Endothelial cell of umbilical vein (primary cell): ENCODE measurements around the gene DTWD2. TPM values are rescaled to one million over a fixed set of nuclear protein-coding genes. Genes with fewer than 3 reads are reported as not detected.

Source experiments
- BruUV-seq: library from RNA; stranded (reverse); fragments of 400-500 nt; replicated peaks from 2 replicates; lab custom pipeline; 2021; lab: Mats Ljungman, UMichigan
- CTCF ChIA-PET: fragments of 300-600, 350-600 bp; sonication (Branson Sonifier 250); formaldehyde crosslinking; loops from one replicate; lab custom pipeline; 2021; ENCODE audit warnings: antibody characterized with exemption, inconsistent platforms; lab: Charles Lee
- POLR2A ChIA-PET: fragments of 300-600, 350-600 bp; sonication (Branson Sonifier 250); formaldehyde crosslinking; loops from one replicate; lab custom pipeline; 2021; ENCODE audit warnings: antibody characterized with exemption, inconsistent platforms; lab: Charles Lee
- DNase-seq: peaks from one replicate; pipeline ENCODE4 v3.0.0-alpha.2; 2011; ENCODE audit warnings: low read depth, low spot score
- FAIRE-seq: peaks from 2 replicates; lab custom pipeline; 2011; peaks lifted over from hg19 to GRCh38; lab: Jason Lieb, UNC
- H2AFZ ChIP-seq: 2 replicates; pipeline ENCODE4 v1.6.0; 2012; ENCODE audit warnings: low read depth, low read length, control low read depth, inconsistent platforms
- H3K27ac ChIP-seq: 2 replicates; pipeline ENCODE4 v1.5.1; 2011; ENCODE audit warnings: low read depth, mild to moderate bottlenecking, control low read depth, low read length, moderate library complexity; ENCODE audit not compliant: insufficient read depth
- H3K27me3 ChIP-seq, 2 experiments: 2 replicates each; pipeline versions ENCODE4 v1.6.0 to v1.6.1; 2011; ENCODE audit warnings: low read length in 2 of 2, mixed read lengths in 1 of 2; ENCODE audit not compliant: control insufficient read depth in 2 of 2, insufficient read depth in 2 of 2
- H3K36me3 ChIP-seq, 2 experiments: 2 replicates in 1 of 2; 3 replicates in 1 of 2; pipeline ENCODE4 v1.5.1; 2011; ENCODE audit warnings: low read length in 2 of 2, mild to moderate bottlenecking in 1 of 2, moderate library complexity in 1 of 2; ENCODE audit not compliant: control insufficient read depth in 2 of 2, insufficient read depth in 2 of 2; ENCODE audit errors: extremely low read depth in 1 of 2
- H3K4me1 ChIP-seq: 3 replicates; pipeline ENCODE4 v1.5.1; 2011; ENCODE audit warnings: mild to moderate bottlenecking, low read length; ENCODE audit not compliant: control insufficient read depth, insufficient read depth; ENCODE audit errors: extremely low read depth
- H3K4me2 ChIP-seq: 2 replicates; pipeline ENCODE4 v1.6.1; 2011; ENCODE audit warnings: low read length, control low read depth, mixed read lengths; ENCODE audit not compliant: insufficient read depth
- H3K4me3 ChIP-seq, 3 experiments: fragments of 200-600 bp in 1 of 3; sonication (generic), shearing (Covaris generic) in 1 of 3; replicated peaks in 1 of 3; 2 replicates each; pipeline ENCODE4 v1.5.1; 2011 to 2016; ENCODE audit warnings: control low read depth in 3 of 3, low read length in 3 of 3, mild to moderate bottlenecking in 2 of 3, inconsistent platforms in 1 of 3, low read depth in 1 of 3, moderate library complexity in 1 of 3; ENCODE audit not compliant: insufficient read depth in 1 of 3
- H3K79me2 ChIP-seq: 2 replicates; pipeline ENCODE4 v1.6.0; 2012; ENCODE audit warnings: low read length, inconsistent platforms; ENCODE audit not compliant: control insufficient read depth, insufficient read depth
- H3K9ac ChIP-seq: replicated peaks from 2 replicates; pipeline ENCODE3; 2011; ENCODE audit warnings: low read length, control low read depth; ENCODE audit not compliant: insufficient read depth; ENCODE audit errors: extremely low read depth
- H3K9me1 ChIP-seq: replicated peaks from 3 replicates; pipeline ENCODE4 v1.6.0; 2011; ENCODE audit warnings: mild to moderate bottlenecking, low read length; ENCODE audit not compliant: control insufficient read depth, insufficient read depth; ENCODE audit errors: extremely low read depth
- H3K9me3 ChIP-seq: replicated peaks from 2 replicates; pipeline ENCODE4 v1.5.1; 2012; ENCODE audit warnings: low read length, inconsistent platforms; ENCODE audit not compliant: control insufficient read depth, insufficient read depth
- H4K20me1 ChIP-seq: replicated peaks from 2 replicates; pipeline ENCODE3; 2011; ENCODE audit warnings: mild to moderate bottlenecking, low read length; ENCODE audit not compliant: control insufficient read depth, insufficient read depth; ENCODE audit errors: extremely low read depth
- EZH2 ChIP-seq: IDR thresholded peaks from 2 replicates; pipeline ENCODE4 v1.6.1; 2012; ENCODE audit warnings: borderline replicate concordance, low read depth, mild to moderate bottlenecking, moderate library complexity, low read length, inconsistent platforms; ENCODE audit not compliant: severe bottlenecking
- FOS ChIP-seq: IDR thresholded peaks from 2 replicates; pipeline ENCODE4 v1.6.1; 2011; ENCODE audit warnings: mild to moderate bottlenecking, low read length, moderate library complexity, borderline replicate concordance; ENCODE audit not compliant: insufficient read depth
- GATA2 ChIP-seq: IDR thresholded peaks from 2 replicates; pipeline ENCODE4 v1.7.0; 2011; ENCODE audit warnings: low read depth, mild to moderate bottlenecking, moderate library complexity, mixed read lengths, low read length; ENCODE audit not compliant: insufficient read length, insufficient read depth
- JUN ChIP-seq: IDR thresholded peaks from 2 replicates; pipeline ENCODE4 v1.6.1; 2011; ENCODE audit warnings: borderline replicate concordance, low read depth; ENCODE audit not compliant: insufficient read length, insufficient read depth
- MYC ChIP-seq: IDR thresholded peaks from one replicate; pipeline ENCODE4 v1.6.1; 2011; ENCODE audit warnings: mild to moderate bottlenecking, low read depth, low read length
- POLR2A ChIP-seq: IDR thresholded peaks from 2 replicates; pipeline ENCODE4 v1.6.1; 2012; ENCODE audit warnings: low read depth, mild to moderate bottlenecking, control low read depth, low read length
- POLR2AphosphoS5 ChIP-seq: IDR thresholded peaks from 2 replicates; pipeline ENCODE4 v1.6.1; 2012; ENCODE audit warnings: low read depth, mild to moderate bottlenecking, control low read depth, low read length, moderate library complexity; ENCODE audit not compliant: insufficient read depth
- dilution Hi-C: fragments of 300-500 bp; cut with MboI; formaldehyde crosslinking; loops from one replicate; pipeline ENCODE4 v1.15.0; 2019; ENCODE audit warnings: low sequenced_read_pairs; ENCODE audit not compliant: extremely low pct_ligation_motif_present
- intact Hi-C: fragments of 100-400 bp; cut with micrococcal nuclease; formaldehyde crosslinking; loops from one replicate; pipeline ENCODE4 v1.10.0; 2022
- polyA plus RNA-seq, 4 experiments: library from polyadenylated mRNA; depleted of rRNA in 3 of 4; stranded (reverse) in 3 of 4; unstranded in 1 of 4; fragments of >200 nt; gene quantifications; 2 replicates each; pipeline versions ENCODE4 v1.2.1 to v1.2.3, GENCODE V29; 2011 to 2012; ENCODE audit warnings: missing spikeins in 1 of 4
- total RNA-seq: library from RNA; stranded (reverse); gene quantifications from 2 replicates; pipeline ENCODE4 v1.2.3, GENCODE V29; 2021
- TF ChIP-seq, protein P1 (sequence below): IDR thresholded peaks from 2 replicates; pipeline ENCODE4 v1.6.1; 2011; ENCODE audit not compliant: insufficient read depth, insufficient read length
- TF ChIP-seq, protein P2 (sequence below), 2 donors: IDR thresholded peaks; 1 replicate in 1 of 2; 2 replicates in 1 of 2; pipeline ENCODE4 v1.5.1; 2011; ENCODE audit warnings: low read length in 2 of 2, mild to moderate bottlenecking in 2 of 2, moderate library complexity in 2 of 2, control low read depth in 1 of 2, inconsistent platforms in 1 of 2, low read depth in 1 of 2; ENCODE audit not compliant: insufficient read depth in 1 of 2; ENCODE audit errors: extremely low read depth in 1 of 2

DTWD2 gene
- total and polyA plus RNA-seq, 2 donors (not counting 3 experiments of a cell fraction or from before 2014, with no cell fraction given) = 0.99 to 1.1 TPM

DNA sequence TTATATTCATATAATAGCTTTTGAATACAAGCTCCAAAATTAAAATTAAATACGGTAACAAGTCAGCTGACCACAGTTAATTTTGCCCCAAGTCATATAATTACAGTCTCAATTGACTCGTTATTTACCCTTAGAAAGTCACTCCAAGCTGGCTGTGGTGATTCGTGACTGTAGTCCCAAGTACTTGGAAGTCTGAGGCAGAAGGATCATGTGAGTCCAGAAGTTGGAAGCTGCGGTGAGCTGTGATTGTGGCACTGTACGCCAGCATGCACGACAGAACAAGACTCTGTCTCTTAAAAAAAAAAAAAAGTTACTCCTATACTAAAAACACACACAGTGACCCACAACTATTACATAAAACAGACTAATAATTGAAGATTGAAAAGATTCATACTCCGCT, 31.6 kb upstream of the DTWD2 start:
- no peaks in the 10 kb centered on the region for H3K9me3 ChIP-seq
- FAIRE-seq (no peak), DNase-seq (no peak)
- H3K27me3 ChIP-seq = no peaks in the 10 kb centered on the region
- CTCF ChIA-PET = interaction anchor here (0.6 to 5.7 kb wide), 6 partner anchors 31 to 391 kb away, joined by 3 to 153 read pairs (median 6); partner anchors contain the start of gene DTWD2
- H4K20me1 ChIP-seq = no peaks in the 10 kb centered on the region
- H3K4me1 ChIP-seq = no peaks in the 10 kb centered on the region
- no peak overlapping the region for H3K4me2 ChIP-seq
- H3K4me3 ChIP-seq = no peak overlapping the region
- TF ChIP-seq, protein P1, sequence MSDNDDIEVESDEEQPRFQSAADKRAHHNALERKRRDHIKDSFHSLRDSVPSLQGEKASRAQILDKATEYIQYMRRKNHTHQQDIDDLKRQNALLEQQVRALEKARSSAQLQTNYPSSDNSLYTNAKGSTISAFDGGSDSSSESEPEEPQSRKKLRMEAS = no peak
- POLR2A ChIA-PET = no interaction called here
- no peaks in the 10 kb centered on the region for H3K36me3 ChIP-seq
- H3K9ac ChIP-seq = no peak overlapping the region
- no TSS peak for BruUV-seq
- H3K9me1 ChIP-seq = no peaks in the 10 kb centered on the region
- intact Hi-C loops = no loop called here
- H2AFZ ChIP-seq = no peak overlapping the region
- no peak overlapping the region for H3K27ac ChIP-seq
- dilution Hi-C loops = no loop called here
- H3K79me2 ChIP-seq = no peaks in the 10 kb centered on the region

DNA sequence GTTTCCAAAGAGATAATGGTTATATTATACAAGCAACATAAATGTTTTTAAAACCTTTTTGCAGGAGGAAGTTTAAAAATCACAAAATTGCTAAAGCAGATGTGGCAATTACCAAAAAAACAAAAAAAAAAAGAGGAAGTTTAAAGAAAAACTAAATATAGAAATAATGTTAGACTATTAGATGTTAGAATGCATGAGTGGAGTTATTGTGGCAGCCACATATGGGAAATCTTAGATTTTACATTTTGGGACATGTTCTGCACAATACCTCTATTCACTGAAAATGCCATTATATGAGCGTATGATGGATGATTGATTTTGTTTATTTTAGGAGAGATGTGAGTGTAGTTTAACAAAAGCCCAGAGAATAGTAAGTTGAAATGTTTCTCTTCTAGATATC, 31.2 kb upstream of the DTWD2 start:
- H3K79me2 ChIP-seq = no peaks in the 10 kb centered on the region
- H2AFZ ChIP-seq = no peak overlapping the region
- dilution Hi-C loops (no loop called here), intact Hi-C loops (no loop called here)
- ChIA-PET CTCF (interaction anchor here (1.4 to 5.7 kb wide), 4 partner anchors 236 to 392 kb away, joined by 3 to 153 read pairs (median 6); no protein-coding TSS in a partner anchor), POLR2A (no interaction called here)
- H3K4me1 ChIP-seq = no peaks in the 10 kb centered on the region
- FAIRE-seq = no peak
- H4K20me1 ChIP-seq = no peaks in the 10 kb centered on the region
- no peaks in the 10 kb centered on the region for H3K9me3 ChIP-seq
- no peak for TF ChIP-seq EZH2
- TF ChIP-seq, protein P2, sequence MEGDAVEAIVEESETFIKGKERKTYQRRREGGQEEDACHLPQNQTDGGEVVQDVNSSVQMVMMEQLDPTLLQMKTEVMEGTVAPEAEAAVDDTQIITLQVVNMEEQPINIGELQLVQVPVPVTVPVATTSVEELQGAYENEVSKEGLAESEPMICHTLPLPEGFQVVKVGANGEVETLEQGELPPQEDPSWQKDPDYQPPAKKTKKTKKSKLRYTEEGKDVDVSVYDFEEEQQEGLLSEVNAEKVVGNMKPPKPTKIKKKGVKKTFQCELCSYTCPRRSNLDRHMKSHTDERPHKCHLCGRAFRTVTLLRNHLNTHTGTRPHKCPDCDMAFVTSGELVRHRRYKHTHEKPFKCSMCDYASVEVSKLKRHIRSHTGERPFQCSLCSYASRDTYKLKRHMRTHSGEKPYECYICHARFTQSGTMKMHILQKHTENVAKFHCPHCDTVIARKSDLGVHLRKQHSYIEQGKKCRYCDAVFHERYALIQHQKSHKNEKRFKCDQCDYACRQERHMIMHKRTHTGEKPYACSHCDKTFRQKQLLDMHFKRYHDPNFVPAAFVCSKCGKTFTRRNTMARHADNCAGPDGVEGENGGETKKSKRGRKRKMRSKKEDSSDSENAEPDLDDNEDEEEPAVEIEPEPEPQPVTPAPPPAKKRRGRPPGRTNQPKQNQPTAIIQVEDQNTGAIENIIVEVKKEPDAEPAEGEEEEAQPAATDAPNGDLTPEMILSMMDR (IDR thresholded peaks at IDR 0.05; ENCODE audit: extremely low read depth in 1 of 2, insufficient read depth in 1 of 2, low read depth in 1 of 2, low read length in 2 of 2) = no peak
- TF ChIP-seq, protein P1 = no peak
- no peak for TF ChIP-seq MYC
- TF ChIP-seq POLR2AphosphoS5 = no peak
- TF ChIP-seq JUN = no peak
- no peak for TF ChIP-seq FOS
- no peak for TF ChIP-seq POLR2A
- no peak for TF ChIP-seq GATA2
- no peaks in the 10 kb centered on the region for H3K36me3 ChIP-seq
- H3K27ac ChIP-seq = no peak overlapping the region
- H3K4me3 ChIP-seq = no peak overlapping the region
- DNase-seq = no peak
- no peak overlapping the region for H3K4me2 ChIP-seq
- H3K27me3 ChIP-seq = no peaks in the 10 kb centered on the region
- BruUV-seq = no TSS peak
- H3K9ac ChIP-seq = no peak overlapping the region
- H3K9me1 ChIP-seq = no peaks in the 10 kb centered on the region
